HepG2 (cell line): Measurements from ENCODE around the gene CRMP1.

Experiments used
- ARNT ChIP-seq: fragments of 450-650 bp; IDR thresholded peaks from 2 replicates; pipeline ENCODE4 v1.6.1; 2017
- CTCF ChIP-seq: sonication (generic); formaldehyde crosslinking; IDR thresholded peaks from 2 replicates; pipeline ENCODE4 v1.5.0; 2020; ENCODE audit warnings: mild to moderate bottlenecking, missing genetic modification reagents, moderate library complexity
- POLR2A ChIP-seq, 2 experiments: IDR thresholded peaks; 2 replicates each; pipeline ENCODE4 v1.6.1; 2011; ENCODE audit warnings: low read depth in 2 of 2, low read length in 2 of 2, mild to moderate bottlenecking in 1 of 2, moderate library complexity in 1 of 2; ENCODE audit not compliant: insufficient read depth in 1 of 2
- SMARCE1 ChIP-seq: fragments of 450-650 bp; IDR thresholded peaks from 2 replicates; pipeline ENCODE4 v1.6.1; 2017; ENCODE audit warnings: borderline replicate concordance
- ZBTB33 ChIP-seq: sonication (generic); formaldehyde crosslinking; IDR thresholded peaks from 2 replicates; pipeline ENCODE4 v1.4.0; 2020; ENCODE audit warnings: missing genetic modification reagents
- ZFP1 ChIP-seq: IDR thresholded peaks from 2 replicates; pipeline ENCODE4 v1.6.1; 2016
- ZNF274 ChIP-seq: sonication (generic); formaldehyde crosslinking; IDR thresholded peaks from 2 replicates; pipeline ENCODE4 v1.5.1; 2020; ENCODE audit warnings: mild to moderate bottlenecking, missing genetic modification reagents
- ZNF629 ChIP-seq: sonication (generic); formaldehyde crosslinking; conservative IDR thresholded peaks from 2 replicates; pipeline ENCODE4 v1.5.0; 2020; ENCODE audit warnings: missing genetic modification reagents

GRCh38 chr4:5867866-5868265 lies 25.0 kb downstream of the CRMP1 start:
- no peak for TF ChIP-seq ZNF274 (CRISPR knock-in tag)
- TF ChIP-seq ZFP1 (CRISPR knock-in tag) = no peak
- TF ChIP-seq CTCF (CRISPR knock-in tag) = no peak
- TF ChIP-seq ZNF629 (CRISPR knock-in tag) = no peak
- no peak for TF ChIP-seq SMARCE1
- no peak for TF ChIP-seq ARNT
- no peak for TF ChIP-seq ZBTB33 (CRISPR knock-in tag)
- no peak for TF ChIP-seq POLR2A (IDR thresholded peaks at IDR 0.05; ENCODE audit: insufficient read depth in 1 of 2, low read depth in 2 of 2, low read length in 2 of 2)
